Esophagus (tissue), 2 donors: ENCODE results near the gene CPVL. TPM values are rescaled to one million over a fixed set of nuclear protein-coding genes. Genes with fewer than 3 reads are reported as not detected.
"Not testable (repeated sequence)": the region's sequence is repeated elsewhere in the genome, so short reads cannot be mapped to it uniquely, and the experiment has no call there.

Experiments
- H3K27ac ChIP-seq, 2 donors: one replicate each; pipeline ENCODE4 v1.5.1; 2013; ENCODE audit warnings: low read depth in 2 of 2, mild to moderate bottlenecking in 2 of 2, inconsistent platforms in 1 of 2, low read length in 1 of 2, moderate library complexity in 1 of 2
- H3K27me3 ChIP-seq, 2 donors: one replicate each; pipeline ENCODE4 v1.6.1; 2013; ENCODE audit warnings: low read length in 2 of 2, control low read depth in 1 of 2, mild to moderate bottlenecking in 1 of 2; ENCODE audit not compliant: insufficient read depth in 2 of 2, control insufficient read depth in 1 of 2
- H3K36me3 ChIP-seq, 2 donors: one replicate each; pipeline ENCODE4 v1.6.1; 2013; ENCODE audit warnings: low read length in 1 of 2; ENCODE audit not compliant: control insufficient read depth in 2 of 2, insufficient read depth in 2 of 2
- H3K4me1 ChIP-seq, 2 donors: one replicate each; pipeline ENCODE4 v1.6.1; 2013; ENCODE audit warnings: low read length in 1 of 2; ENCODE audit not compliant: control insufficient read depth in 2 of 2, insufficient read depth in 2 of 2
- H3K4me3 ChIP-seq, 2 donors: one replicate each; pipeline ENCODE4 v1.5.1; 2013; ENCODE audit warnings: low read length in 2 of 2, mild to moderate bottlenecking in 2 of 2, low read depth in 1 of 2, moderate library complexity in 1 of 2
- H3K9me3 ChIP-seq, 2 donors: one replicate each; pipeline ENCODE4 v1.6.1; 2013; ENCODE audit warnings: mild to moderate bottlenecking in 2 of 2, low read depth in 1 of 2, low read length in 1 of 2, moderate library complexity in 1 of 2; ENCODE audit not compliant: control insufficient read depth in 2 of 2, insufficient read depth in 1 of 2
- WGBS, 2 donors: extraction: QIAGEN DNeasy Blood & Tissue Kit; methylation state at CpG; one replicate each; pipeline ENCODE4 v1.1.7; 2013; 5-methylcytosine and 5-hydroxymethylcytosine counted together
- polyA plus RNA-seq, 2 donors: library from polyadenylated mRNA; stranded (reverse); fragments of 200-250 nt; gene quantifications; one replicate each; pipeline ENCODE4 v1.2.3, GENCODE V29; 2013
- donor health status: healthy with polysubstance abuse.
- donor health status: Bipolar disorder and iron deficiency.

Gene CPVL
- polyA plus RNA-seq, 2 donors, result 4.6 to 9.5 TPM

DNA sequence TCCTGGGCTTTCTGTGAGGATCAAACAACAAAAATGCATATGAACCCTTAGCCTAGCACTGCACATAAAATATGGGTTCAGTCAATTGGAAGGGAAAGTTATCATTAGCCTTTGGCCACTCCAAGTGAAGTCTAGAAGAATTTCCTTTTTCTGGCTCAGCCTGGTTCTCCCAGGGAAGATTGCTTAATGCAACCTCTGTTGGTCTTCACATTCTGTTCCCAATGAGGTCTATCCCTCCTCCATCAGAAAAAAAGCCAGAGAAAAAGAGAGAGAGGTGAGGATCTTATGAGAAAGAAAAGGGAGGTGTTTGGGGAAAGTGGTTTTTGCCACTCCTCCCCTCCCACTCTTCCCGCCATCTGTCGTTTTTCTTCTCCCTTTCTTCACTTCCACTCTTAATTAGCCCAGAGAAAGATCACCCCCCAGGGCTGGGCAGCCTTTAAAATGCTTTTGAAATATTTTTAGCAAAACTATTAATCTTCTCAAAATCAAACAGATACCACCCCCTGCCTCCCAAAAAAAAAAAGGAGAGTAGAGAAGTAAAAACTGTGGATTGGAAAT, 31.1 kb downstream of the CPVL start:
- Histone ChIP-seq H3K27ac (no peak overlapping the region), H3K4me1 (peaks cover 0 to 5% of the 10 kb centered on the region in 2 donors), H3K9me3 (no peaks in the 10 kb centered on the region), H3K27me3 (no peaks in the 10 kb centered on the region), H3K4me3 (no peak overlapping the region), H3K36me3 (no peaks in the 10 kb centered on the region)
- 58 to 76% methylated on average over 2 of the region's 2 CpGs for WGBS, 2 donors

- H3K27me3 ChIP-seq, H3K36me3 ChIP-seq, H3K4me1 ChIP-seq, H3K27ac ChIP-seq, H3K9me3 ChIP-seq, H3K4me3 ChIP-seq: not testable (repeated sequence)
- 42 to 74% methylated on average over 2 of the region's 2 CpGs for WGBS, 2 donors
Observed at GRCh38 chr7:29114266-29114665, 32.1 kb downstream of the CPVL start.

GRCh38 chr7:29113384-29114102, 32.8 kb downstream of the CPVL start:
- Histone ChIP-seq H3K36me3 (no peaks in the 10 kb centered on the region), H3K27ac (peak overlapping the region; percentile 14 to 74), H3K4me3 (no peak overlapping the region), H3K27me3 (no peaks in the 10 kb centered on the region), H3K9me3 (no peaks in the 10 kb centered on the region), H3K4me1 (peaks cover 0 to 5% of the 10 kb centered on the region in 2 donors)
- 34 to 41% methylated on average over 5 of the region's 5 CpGs for WGBS, 2 donors

DNA sequence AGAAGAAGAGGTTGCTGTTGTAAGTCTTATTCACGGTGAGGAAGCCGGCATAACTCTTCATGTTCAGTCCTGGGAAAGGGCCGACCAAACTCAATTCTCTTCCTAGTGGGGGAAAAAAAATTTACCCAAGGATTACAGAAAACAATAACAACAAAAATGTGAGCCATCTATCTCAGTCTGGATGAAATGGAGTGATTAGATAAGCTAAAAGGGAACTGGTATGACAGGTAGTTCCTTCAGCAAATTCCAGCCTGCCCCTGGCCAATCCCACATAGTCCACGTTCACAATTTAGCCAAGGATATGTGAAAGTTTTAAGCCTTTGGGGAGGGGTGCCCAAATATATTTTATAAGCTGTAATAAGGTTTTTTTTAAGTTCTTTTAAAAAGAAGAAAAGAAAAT, 33.6 kb downstream of the CPVL start:
- Histone ChIP-seq H3K27me3 (no peaks in the 10 kb centered on the region), H3K27ac (no peak overlapping the region), H3K4me3 (no peak overlapping the region), H3K4me1 (peaks cover 0 to 5% of the 10 kb centered on the region in 2 donors), H3K36me3 (no peaks in the 10 kb centered on the region), H3K9me3 (no peaks in the 10 kb centered on the region)
- WGBS, 2 donors, result 44 to 60% methylated on average over 4 of the region's 4 CpGs

DNA sequence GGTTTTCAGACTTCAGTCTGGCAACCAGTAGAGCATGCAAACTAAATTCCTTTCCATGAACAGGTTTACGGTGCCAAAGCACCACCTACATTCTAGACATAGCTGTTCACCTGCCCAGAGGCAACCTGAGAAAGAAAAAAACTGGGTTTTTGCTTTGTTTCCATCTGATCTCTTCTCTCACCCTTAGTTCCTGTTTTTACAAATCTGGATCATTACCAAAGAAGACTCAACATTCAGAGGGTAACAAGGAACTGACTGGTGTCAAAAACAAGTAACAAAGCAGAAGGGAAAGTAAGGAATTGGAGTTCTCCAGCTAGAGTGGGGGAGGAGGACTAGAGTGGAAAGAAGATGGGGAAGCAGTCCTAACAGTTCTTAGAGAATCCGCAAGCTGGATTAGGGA, 36.4 kb downstream of the CPVL start:
- Histone ChIP-seq H3K27me3 (no peaks in the 10 kb centered on the region), H3K4me3 (no peak overlapping the region), H3K4me1 (peaks cover 0 to 5% of the 10 kb centered on the region in 2 donors), H3K27ac (no peak overlapping the region), H3K36me3 (no peaks in the 10 kb centered on the region), H3K9me3 (no peaks in the 10 kb centered on the region)
- 43 to 61% methylated on average over 2 of the region's 2 CpGs for WGBS, 2 donors

DNA sequence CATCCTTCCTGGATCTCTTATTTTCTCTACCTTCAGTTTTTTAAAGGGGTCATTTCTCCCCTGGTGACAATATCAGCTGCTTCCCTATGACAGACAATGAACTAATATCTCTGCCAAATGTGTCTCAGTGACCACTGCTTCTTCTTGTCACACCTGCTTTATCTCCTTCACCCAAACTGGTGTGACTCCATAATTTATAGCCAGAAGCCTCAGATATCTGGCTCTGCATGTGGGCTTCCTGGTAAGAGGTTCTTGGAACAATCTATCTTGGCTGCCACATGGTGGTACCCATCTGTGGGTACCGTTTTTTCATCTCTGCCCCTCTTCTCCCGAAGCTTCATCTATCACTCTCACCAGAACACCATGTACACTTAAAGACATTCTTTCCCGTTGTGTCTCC, 37.0 kb downstream of the CPVL start:
- Histone ChIP-seq H3K9me3 (no peaks in the 10 kb centered on the region), H3K27ac (no peak overlapping the region), H3K36me3 (no peaks in the 10 kb centered on the region), H3K4me3 (no peak overlapping the region), H3K27me3 (no peaks in the 10 kb centered on the region), H3K4me1 (peaks cover 0 to 5% of the 10 kb centered on the region in 2 donors)
- 39 to 56% methylated on average over 3 of the region's 3 CpGs for WGBS, 2 donors

- H3K4me3 ChIP-seq, result no peak overlapping the region
- no peaks in the 10 kb centered on the region for H3K4me1 ChIP-seq
- H3K27me3 ChIP-seq, result no peaks in the 10 kb centered on the region
- no peak overlapping the region for H3K27ac ChIP-seq
- H3K9me3 ChIP-seq, result no peaks in the 10 kb centered on the region
- WGBS, 2 donors, result 72 to 84% methylated on average over 2 of the region's 2 CpGs
- no peaks in the 10 kb centered on the region for H3K36me3 ChIP-seq
Observed at GRCh38 chr7:29107056-29107455, 39.3 kb downstream of the CPVL start.

DNA sequence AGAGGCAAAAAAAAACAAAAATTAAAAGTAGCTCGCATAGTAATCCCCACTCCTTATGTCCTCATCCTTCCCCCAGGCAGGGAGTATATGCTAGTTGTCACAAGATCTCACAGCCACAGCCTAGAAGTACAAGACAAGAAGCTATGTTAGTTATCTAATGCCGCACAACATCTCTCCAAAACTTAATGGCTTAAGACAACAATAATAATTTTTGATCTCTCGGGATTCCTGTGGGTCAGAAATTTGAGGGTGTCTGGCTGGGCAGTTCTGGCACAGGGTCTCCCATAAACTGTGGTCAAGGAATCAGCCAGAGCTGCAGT, 39.7 kb downstream of the CPVL start:
- H3K27me3 ChIP-seq, result no peaks in the 10 kb centered on the region
- WGBS, 2 donors, result 46 to 52% methylated on average over 3 of the region's 3 CpGs
- H3K4me3 ChIP-seq, result no peak overlapping the region
- H3K4me1 ChIP-seq, result no peaks in the 10 kb centered on the region
- H3K9me3 ChIP-seq, result no peaks in the 10 kb centered on the region
- no peak overlapping the region for H3K27ac ChIP-seq
- no peaks in the 10 kb centered on the region for H3K36me3 ChIP-seq

DNA sequence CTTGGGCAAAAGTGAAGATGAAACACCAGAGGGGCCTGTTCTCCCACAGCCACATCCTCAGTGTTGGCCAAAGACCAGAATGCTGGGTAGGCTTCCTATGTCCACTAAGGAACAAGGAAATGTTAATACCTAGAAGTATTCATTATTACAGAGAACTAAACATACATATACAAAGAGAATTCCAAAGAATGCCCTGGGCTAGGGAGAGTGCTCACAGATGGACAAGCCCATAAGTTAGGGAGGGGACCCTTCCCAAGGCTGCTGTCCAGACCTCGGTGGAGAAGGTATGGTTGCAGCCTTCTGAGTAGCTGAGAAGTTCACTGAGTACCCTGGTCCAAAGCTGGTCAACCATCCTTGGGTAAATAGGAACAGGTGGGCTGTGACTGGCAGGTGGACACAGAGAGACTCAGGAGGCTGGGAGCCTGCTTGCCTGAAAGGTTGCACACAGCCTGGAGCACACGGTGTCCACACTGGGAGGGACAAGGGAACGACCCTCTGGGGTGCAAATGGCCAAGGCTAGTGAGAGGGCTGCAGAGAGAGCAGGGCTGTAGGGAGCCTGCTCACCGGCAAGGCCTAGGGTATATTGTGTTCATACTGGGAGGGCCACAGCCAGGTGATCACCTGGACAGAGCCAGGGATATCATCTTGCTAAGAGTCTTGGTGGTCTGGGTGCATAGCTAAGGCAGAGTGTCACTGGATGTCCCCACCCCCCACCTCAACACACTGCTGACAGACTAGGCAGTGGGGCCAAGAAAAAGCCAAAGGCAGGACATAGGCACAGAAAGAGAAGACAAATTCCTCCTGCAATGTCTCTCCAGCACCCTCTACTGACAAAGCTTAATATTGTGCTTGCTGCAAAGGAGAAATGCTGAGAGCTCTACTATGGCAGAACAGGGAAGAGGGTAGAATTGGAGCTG, 40.3 kb downstream of the CPVL start:
- Histone ChIP-seq H3K36me3 (no peaks in the 10 kb centered on the region), H3K4me1 (no peaks in the 10 kb centered on the region), H3K9me3 (no peaks in the 10 kb centered on the region), H3K27ac (no peak overlapping the region), H3K27me3 (no peaks in the 10 kb centered on the region), H3K4me3 (no peak overlapping the region)
- WGBS, 2 donors, result 56 to 64% methylated on average over 4 of the region's 4 CpGs
